LoVo (cell line): Measurements from ENCODE around the gene SRRT.
"Not testable (repeated sequence)": the region's sequence is repeated elsewhere in the genome, so short reads cannot be mapped to it uniquely, and the experiment has no call there.

Source experiments
- DNase-seq: peaks from one replicate; pipeline ENCODE4 v3.0.0-alpha.2; 2016; ENCODE audit warnings: low spot score

Gene SRRT

DNA sequence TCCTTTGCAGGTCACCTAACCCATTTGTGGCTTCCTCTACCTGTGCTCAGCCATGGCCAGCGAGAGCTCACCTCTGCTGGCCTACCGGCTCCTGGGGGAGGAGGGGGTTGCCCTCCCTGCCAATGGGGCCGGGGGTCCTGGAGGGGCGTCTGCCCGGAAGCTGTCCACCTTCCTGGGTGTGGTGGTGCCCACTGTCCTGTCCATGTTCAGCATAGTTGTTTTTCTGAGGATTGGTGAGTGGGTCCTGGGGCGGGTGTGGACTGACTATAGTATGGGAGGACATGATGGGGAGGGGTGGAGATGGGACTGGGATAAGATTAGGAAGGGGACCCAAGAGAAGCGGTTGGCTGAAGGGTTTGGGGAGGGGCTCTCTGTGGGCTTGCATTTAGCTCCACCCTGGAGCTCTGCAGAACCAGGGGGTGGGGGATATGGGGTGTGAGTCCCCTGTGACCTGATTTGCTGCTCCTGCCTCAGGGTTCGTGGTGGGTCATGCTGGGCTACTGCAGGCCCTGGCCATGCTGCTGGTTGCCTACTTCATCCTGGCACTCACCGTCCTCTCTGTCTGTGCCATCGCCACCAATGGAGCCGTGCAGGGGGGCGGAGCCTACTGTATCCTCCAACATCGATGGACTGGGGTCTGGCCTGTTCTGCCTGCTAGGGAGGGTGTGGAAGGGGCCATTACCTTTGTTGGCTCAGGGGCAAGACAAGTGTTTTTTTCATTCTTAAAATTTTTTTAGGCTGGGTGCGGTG lies 20.6 kb upstream of the SRRT start:
- DNase-seq = no peak

DNA sequence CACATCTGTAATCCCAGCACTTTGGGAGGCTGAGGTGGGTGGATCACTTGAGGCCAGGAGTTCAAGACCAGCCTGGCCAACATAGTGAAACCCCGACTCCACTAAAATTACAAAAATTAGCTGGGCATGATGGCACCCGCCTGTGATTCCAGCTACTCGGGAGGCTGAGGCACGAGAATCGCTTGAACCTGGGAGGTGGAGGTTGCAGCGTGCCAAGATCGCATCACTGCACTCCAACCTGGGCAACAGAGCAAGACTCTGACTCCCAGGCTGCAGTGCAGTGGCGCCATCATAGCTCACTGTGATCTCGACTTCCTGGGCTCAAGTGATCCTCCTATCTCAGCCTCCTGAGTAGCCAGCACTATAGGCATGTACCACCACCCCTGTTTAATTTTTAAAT lies 20.0 kb upstream of the SRRT start:
- not testable (repeated sequence) for DNase-seq

DNA sequence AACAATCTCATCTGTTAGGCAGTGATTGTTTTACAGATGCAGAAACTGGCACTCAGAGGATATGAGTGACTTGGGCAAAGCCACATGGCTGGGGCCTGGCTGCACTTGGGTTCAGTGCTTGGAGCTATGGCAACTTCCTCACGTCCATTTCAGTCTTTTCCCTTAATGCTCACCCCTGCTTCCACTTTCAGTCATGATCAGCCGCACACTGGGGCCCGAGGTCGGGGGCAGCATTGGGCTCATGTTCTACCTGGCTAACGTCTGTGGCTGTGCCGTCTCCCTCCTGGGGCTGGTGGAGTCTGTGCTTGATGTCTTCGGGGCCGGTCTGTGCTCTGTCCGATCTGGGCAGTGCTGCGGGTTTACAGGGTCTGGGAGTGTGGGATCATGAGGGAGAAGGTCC lies 19.4 kb upstream of the SRRT start:
- no peak for DNase-seq

DNA sequence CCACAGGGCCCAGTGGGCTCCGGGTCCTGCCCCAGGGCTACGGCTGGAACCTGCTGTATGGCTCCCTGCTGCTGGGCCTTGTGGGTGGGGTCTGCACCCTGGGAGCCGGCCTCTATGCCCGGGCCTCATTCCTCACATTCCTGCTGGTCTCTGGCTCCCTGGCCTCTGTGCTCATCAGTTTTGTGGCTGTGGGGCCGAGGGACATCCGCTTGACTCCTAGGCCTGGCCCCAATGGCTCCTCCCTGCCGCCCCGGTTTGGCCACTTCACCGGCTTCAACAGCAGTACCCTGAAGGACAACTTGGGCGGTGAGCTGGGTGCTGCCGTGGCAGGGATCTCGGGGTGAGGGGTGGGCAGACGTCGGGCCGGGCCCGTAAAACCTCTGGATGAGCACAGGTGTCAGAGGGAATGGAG lies 18.0 kb upstream of the SRRT start:
- DNase-seq = no peak

DNA sequence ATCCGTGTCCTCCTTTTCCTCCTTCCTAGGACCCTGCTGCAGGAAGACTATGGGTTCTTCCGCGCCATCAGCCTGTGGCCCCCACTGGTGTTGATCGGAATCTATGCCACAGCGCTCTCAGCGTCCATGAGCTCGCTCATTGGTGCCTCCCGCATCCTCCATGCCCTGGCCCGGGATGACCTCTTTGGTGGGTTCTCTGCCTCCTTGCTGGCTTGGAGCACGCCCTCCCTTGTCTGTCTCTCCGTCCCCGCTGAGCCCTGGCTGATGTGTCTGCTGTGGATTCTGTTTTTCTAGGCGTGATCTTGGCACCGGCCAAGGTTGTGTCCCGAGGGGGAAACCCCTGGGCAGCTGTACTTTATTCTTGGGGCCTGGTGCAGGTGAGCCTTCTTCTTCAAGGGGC lies 15.0 kb upstream of the SRRT start:
- DNase-seq = no peak

DNA sequence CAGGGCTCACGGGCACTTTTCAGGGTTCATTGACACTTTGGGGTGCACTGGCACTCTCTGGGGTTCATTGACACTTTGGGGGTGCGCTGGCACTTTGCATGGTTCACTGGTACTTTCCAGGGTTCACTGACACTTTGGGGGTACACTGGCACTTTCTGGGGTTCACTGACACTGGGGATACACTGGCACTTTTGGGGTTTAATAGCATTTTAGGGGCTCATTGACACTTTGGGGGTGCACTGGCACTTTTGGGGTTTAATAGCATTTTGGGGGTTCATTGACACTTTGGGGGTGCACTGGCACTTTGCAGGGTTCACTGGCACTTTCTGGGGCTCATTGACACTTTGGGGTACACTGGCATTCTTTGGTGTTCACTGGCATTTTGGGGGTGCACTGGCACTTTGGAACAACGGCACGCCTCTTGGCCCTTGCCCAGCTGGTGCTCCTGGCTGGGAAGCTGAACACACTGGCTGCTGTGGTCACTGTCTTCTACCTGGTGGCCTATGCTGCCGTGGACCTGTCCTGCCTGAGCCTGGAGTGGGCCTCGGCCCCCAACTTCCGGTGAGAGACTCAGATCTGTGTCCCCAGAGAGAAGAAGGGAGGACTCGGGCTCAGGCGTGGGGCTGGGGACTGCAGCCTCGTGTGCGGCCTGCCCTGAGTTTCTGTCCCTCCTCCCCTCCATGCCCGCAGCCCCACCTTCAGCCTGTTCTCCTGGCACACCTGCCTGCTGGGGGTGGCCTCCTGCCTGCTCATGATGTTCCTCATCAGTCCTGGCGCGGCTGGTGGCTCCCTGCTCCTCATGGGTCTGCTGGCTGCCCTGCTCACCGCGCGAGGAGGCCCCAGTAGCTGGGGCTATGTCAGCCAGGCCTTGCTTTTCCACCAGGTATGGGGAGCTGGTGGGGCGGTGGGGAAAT lies 13.9 kb upstream of the SRRT start:
- no peak for DNase-seq

DNA sequence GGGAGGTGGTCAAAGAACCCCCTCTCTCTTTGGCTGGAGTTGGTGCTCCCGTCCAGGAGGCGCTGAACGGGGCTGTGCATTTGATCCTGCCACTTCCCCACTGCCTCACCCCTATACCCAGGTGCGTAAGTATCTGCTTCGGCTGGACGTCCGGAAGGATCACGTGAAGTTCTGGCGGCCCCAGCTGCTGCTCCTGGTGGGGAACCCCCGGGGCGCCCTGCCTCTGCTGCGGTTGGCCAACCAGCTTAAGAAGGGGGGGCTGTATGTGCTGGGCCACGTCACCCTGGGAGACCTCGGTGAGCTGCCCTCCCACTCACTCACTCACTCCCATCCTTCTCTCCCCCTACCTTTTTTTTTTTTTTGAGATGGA lies 13.3 kb upstream of the SRRT start:
- no peak for DNase-seq

DNA sequence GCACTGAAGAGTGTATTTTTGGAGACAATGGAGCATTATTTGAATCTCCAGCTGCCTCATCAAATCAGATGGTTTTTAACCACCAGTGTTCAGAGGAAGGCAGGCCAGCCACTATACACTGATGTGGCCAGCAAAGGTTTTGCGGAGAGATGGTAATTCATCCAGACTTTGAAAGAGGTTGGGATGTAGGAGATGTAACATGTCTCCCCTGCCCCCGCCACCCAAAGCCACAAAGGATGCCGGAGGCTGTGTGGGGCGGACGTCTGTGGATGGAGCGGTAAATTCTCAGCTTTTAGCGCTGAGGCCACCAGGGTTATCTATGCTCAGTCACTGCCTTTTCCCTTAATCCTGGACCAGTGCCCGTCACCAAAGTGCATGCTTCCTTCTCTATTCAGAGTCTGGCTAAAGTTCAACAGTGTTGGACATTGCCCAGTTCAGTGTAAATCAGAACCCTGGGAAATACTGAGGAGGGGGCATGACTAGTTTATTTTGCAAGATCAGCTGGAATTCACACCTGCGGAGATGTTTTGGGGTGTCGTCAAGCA lies 11.4 kb upstream of the SRRT start:
- no peak for DNase-seq

DNA sequence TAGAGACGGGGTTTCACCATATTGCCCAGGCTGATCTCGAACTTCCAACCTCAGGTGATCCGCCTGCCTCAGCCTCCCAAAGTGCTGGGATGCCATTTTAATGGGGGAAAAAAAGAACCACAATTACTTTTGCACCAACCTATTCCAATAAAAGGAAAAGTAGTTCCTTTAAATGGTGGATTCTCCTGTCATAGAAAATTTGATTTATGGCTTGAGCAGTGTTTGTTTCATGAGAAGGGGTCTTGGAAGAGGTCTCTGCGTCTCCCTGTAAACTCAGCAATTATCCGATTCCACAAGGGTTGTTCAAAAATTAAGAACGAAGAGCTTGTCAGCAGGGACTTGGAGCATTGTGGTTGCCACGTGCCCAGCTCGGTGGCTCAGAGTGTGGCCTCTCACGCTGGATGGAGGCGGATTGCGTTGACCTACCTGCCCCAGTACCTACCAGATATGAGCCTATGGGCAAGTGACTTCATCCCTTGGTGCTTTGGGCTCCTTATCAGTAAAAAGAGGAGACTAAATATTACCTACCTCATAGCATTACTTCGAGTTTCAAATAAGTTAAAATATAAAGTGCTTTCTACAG lies 10.5 kb upstream of the SRRT start:
- DNase-seq = no peak

DNA sequence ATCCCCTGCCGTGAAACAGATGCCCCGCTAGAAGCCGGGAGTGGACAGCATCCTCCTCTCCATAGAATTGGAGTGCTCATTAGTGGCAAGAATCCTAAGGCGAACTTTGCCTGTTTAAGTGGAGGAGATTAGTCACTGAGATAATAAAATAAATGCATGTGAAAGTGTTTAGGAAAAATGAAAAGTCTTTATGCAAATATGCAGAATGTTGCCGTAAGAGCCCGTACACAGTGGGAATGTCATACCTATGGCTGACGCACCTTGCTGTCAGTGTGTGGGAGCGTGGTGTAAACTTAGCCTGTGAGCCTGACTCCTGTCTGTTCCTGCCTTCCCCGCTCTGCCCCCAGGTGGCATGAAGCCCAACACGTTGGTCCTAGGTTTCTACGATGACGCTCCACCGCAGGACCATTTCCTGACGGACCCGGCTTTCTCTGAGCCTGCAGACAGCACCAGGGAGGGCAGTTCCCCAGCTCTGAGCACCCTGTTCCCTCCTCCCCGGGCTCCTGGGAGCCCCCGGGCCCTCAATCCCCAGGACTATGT lies 9.5 kb upstream of the SRRT start:
- DNase-seq = peak; percentile 49

GRCh38 chr7:100865938-100866728 lies 8.8 kb upstream of the SRRT start:
- peak; percentile 68 for DNase-seq

DNA sequence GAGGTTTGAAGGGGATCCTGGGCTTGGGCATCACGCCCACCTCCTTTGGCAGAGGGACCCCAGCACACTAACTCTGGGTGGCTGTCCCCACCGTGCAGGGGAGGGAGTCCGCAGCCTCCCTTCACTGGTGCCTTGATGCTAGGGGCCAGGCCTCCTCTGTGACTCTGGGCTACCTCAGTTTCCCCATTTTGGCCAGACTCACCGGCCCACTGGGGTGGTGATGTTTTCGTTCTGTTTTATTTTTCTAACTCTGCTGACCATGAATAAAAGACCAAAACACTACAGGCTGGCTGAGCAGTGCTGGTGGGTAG lies 8.2 kb upstream of the SRRT start:
- no peak for DNase-seq

DNA sequence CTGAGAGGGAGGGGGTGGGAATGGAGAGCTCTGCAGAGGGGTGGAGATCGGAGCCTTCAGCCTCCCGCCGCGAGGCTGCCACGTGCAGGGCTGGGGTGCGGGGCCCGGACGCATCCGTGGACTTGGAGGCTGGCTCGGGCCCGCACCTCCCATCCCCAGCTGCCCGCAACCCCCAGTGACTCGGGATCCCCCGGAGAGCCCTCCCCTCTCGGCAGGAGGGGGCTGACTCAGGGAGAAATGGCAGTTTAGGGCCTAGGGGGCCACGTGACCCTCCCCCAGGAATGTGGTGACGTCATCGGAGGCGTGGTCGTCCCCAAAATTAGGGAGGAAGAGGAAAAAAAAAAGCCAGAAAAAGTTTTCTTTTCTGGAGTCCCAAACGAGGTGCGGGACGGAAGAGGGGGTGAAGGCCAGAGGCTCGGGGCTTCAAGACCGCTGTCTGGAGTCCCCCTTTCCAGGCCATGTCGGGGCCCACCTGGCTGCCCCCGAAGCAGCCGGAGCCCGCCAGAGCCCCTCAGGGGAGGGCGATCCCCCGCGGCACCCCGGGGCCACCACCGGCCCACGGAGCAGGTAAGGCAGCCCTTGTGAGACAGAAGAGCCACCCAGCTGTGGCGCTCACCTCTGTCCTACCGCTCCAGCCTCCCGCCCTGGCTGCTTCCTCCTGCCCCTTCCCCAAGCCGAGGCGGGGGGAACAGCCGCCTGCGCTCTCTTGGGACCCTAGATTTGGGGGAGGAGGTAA lies 7.7 kb upstream of the SRRT start, which contains the start of gene TRIP6:
TRIP6 (plus strand) TSS at position 348 of the 736 bp plus-strand sequence; CDS start at position 459, 111 bp downstream.
- DNase-seq = peak; percentile 71

DNA sequence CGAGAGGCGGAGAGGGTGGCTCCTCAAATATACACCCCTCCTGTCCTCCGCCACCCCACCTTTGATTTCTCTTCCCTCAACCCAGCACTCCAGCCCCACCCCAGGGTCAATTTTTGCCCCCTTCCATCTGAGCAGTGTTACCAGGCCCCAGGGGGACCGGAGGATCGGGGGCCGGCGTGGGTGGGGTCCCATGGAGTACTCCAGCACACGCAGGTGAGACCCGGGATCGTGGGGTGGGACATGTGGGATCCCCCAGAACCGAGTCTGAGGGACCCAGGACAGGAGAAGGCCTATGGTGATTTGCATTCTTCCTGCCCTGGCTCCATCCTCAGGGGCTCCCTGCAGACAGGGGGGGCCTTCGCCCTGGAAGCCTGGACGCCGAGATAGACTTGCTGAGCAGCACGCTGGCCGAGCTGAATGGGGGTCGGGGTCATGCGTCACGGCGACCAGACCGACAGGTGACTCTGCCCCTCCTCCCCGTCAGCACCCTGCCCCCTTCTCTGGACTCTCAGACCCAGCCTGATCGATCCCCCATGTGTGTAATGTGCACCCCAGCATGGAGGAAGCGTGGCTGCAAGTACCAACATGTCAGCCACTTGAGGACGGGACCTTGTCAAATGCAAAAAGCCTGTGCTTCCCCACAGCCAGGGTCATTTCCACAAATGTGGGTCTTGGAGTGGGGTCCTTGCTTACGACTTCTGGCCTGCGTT lies 7.0 kb upstream of the SRRT start:
- DNase-seq = no peak

- no peak for DNase-seq
These were observed 1.2 kb upstream of the SRRT start for GRCh38 chr7:100873599-100874299.

DNA sequence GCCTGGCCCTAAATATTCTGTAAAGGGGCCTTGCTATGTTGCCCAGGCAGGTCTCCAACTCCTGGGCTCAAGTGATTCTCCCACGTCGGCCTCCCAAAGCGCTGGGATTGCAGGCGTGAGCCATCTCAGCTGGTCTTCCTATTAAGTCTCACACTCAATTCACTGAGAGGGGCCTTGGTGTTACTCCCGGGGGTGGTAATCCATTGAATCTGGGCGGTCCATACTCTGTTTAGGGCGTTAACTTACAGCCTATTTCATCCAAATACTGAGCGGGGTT lies 665 bp upstream of the SRRT start:
- DNase-seq = no peak

DNA sequence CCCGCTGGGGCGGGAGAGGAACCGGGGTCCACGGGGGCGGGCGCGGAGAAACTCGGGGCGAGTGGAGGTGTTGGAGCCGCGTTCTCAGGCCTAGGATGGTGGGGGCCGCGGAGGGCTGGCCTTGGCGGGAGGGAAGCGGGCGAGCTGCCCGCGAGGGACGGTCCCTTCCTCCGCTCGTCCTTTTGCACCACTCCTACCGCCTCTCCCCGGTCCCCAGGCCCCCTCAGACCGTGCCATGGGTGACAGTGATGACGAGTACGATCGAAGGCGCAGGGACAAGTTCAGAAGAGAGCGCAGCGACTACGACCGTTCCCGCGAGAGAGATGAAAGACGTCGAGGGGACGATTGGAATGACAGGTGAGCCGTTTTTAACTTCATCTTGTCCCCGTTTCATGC lies 451 bp downstream of the SRRT start:
- peak; percentile 35 for DNase-seq

DNA sequence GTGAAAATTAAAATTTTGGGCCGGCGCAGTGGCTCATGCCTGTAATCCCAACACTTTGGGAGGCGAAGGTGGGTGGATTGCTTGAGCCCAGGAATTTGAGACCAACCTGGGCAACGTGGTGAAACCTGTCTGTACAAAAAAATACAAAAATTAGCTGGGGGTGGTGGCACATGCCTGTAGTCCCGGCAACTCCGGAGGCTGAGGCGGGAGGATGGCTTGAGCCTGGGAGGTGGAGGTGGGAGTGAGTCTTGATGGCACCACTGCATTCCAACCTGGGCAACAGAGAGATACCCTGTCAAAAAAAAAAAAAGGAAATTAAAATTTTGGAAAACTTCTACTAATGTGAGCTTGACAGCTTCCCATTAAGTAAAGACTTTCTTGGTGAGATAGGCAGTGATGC lies 3.1 kb downstream of the SRRT start:
- DNase-seq = no peak

DNA sequence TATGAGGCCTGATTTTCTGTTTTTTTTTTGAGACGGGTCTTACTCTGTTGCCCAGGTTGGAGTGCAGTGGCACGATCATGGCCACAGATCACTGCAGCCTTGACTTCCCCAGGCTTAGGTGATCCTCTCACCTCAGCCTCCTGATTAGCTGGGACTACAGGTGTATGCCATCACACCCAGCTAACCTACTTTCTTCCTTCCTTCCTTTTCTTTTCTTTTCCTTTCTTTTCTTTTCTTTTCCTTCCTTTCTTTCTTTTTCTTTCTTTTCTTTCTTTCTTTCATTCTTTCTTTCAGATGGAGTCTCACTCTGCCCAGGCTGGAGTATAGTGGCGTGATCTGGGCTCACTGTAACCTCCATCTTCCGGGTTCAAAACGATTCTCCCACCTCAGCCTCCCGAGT lies 3.8 kb downstream of the SRRT start:
- no peak for DNase-seq

GRCh38 chr7:100879685-100880261 lies 4.9 kb downstream of the SRRT start:
- no peak for DNase-seq
